Epithelial cell of esophagus (primary cell): ENCODE results near the gene SGPP2.
A peak's percentile ranks its signal among the peaks of the same experiment; 100 is the strongest.

Experiments used
- DNase-seq: peaks from one replicate; pipeline ENCODE4 v3.0.0; 2010; ENCODE audit warnings: low read depth
- H3K4me3 ChIP-seq: 2 replicates; pipeline ENCODE4 v1.5.1; 2011; ENCODE audit warnings: mild to moderate bottlenecking, low read length, control low read depth
- CTCF ChIP-seq: IDR thresholded peaks from 2 replicates; pipeline ENCODE4 v1.5.1; 2011; ENCODE audit warnings: low read depth, mild to moderate bottlenecking, low read length, control low read depth, inconsistent platforms; ENCODE audit not compliant: insufficient read depth; ENCODE audit errors: missing control alignments

The SGPP2 gene

DNA sequence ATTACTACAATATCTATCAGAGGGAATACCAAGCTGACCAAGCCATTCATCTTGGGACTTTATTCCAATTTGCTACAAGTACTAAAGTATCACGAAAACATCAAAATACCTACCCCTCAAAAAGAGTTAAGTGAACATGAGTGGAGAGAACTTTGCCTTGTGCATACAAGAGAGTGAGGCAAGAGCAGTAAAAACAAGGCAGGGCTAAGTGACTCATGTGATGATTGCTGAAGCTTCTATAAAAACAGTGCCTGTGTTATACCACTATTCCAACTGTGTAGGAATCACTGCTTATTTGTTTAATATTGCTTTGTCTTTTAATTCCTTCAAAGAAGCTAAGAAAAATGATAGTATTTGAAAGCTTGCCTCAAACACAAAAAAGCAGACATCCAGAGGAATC, 170.3 kb downstream of the SGPP2 start:
- no peak overlapping the region for H3K4me3 ChIP-seq
- no peak for TF ChIP-seq CTCF
- peak; percentile 72 for DNase-seq

DNA sequence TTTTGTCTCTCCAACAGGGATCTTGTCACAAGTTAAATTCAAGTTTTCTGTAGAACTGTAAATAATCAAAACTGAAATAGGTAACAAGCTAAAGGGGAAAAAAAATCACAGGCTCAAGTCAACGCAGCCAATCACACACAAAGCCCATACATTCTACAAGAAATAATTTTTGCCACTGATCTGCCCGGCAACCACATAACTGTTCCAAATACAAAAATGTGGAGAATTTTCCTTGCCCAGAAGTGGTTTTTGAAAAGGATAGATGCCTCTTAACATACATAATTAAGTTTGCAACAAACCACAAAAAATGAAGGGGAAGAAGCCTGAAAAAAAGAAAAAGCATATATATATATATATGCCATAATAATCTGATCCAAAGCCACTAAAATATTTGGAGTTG, 171.2 kb downstream of the SGPP2 start:
- DNase-seq, result no peak
- H3K4me3 ChIP-seq, result no peak overlapping the region
- no peak for TF ChIP-seq CTCF

- DNase-seq, result no peak
- no peak for TF ChIP-seq CTCF
- no peak overlapping the region for H3K4me3 ChIP-seq
Observed at GRCh38 chr2:222598611-222599010, 174.3 kb downstream of the SGPP2 start.

GRCh38 chr2:222603501-222603900, 179.2 kb downstream of the SGPP2 start:
- TF ChIP-seq CTCF, result no peak
- H3K4me3 ChIP-seq, result no peak overlapping the region
- DNase-seq, result no peak

DNA sequence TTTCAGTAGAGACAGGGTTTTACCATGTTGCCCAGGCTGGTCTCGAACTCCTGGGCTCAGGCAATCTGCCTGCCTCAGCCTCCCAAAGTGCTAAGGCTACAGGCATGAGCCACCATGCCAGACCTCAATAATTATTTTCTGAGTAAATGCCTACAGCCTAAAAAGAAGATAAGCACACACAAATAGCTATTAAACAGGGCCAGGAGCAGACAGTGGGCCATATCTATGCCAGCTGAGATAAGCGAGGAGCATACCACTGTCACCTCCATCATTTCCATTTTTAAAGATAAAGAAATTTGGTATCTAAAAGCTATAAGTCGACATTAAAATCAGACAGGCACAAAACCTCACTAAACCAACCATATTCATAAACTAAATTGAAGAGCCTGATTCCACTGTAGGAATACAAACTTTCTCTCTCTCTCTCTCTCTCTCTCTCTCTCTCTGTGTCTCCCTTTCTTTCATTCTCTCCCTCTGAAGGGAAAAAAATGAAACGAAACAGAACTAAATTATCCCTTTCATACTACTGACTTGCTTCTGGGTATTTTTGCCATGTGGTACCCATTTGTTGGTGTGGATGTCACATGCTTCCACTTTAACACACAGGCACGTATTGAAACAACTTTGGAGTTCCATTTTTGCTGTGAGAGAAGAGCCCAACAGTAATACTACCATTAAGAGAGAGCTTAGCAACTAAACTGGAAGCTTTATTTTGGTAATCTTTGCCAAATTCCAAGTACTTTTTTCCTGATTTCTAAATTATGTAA, 180.6 kb downstream of the SGPP2 start:
- no peak for DNase-seq
- TF ChIP-seq CTCF, result no peak
- no peak overlapping the region for H3K4me3 ChIP-seq

DNA sequence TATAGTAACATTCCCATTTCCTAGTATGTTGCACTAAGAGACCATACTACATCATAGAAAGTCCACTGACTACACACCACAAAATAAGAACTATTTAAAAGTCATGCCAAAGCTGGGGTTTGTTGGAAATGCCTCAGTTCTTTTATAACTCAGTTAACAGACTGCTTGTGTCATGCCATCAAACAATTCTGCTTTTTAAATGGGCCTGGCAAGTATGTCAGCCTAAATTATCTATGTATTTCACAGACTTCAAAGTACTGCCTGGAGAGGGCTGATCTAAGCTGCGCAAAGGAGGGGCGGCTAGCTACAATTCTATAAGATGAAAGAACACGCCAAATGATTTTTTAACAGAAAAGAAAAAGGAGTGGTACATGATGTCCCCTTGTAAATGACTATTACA, 182.0 kb downstream of the SGPP2 start:
- TF ChIP-seq CTCF, result no peak
- no peak overlapping the region for H3K4me3 ChIP-seq
- no peak for DNase-seq

DNA sequence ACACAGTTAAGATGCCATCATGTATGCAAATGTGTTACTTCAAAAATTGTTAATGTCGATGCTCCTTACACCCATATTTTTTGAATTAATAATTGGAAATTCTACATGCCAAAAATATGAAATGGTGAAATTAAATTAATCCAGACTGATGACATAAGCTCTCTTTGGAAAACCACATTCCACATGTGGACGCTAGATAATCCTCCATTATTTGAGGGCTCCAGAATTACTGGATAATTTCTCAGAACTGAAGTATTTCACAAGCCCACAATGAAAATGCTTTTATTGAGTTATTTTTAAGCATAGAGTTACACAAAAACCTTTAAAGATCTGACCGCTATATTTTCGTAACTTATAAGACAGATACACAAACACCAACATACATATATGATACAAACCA, 183.7 kb downstream of the SGPP2 start:
- no peak for TF ChIP-seq CTCF
- DNase-seq, result no peak
- H3K4me3 ChIP-seq, result no peak overlapping the region
